GM11168 (cell line): ENCODE results near the gene PSENEN.
"Not testable (repeated sequence)": the region's sequence is repeated elsewhere in the genome, so short reads cannot be mapped to it uniquely, and the experiment has no call there.

Experiments
- in situ Hi-C: fragments of 300-500 bp; cut with MboI; formaldehyde crosslinking; loops from one replicate; pipeline ENCODE4 v1.12.0; 2022; ENCODE audit warnings: low sequenced_read_pairs; ENCODE audit not compliant: unreplicated experiment

PSENEN gene

DNA sequence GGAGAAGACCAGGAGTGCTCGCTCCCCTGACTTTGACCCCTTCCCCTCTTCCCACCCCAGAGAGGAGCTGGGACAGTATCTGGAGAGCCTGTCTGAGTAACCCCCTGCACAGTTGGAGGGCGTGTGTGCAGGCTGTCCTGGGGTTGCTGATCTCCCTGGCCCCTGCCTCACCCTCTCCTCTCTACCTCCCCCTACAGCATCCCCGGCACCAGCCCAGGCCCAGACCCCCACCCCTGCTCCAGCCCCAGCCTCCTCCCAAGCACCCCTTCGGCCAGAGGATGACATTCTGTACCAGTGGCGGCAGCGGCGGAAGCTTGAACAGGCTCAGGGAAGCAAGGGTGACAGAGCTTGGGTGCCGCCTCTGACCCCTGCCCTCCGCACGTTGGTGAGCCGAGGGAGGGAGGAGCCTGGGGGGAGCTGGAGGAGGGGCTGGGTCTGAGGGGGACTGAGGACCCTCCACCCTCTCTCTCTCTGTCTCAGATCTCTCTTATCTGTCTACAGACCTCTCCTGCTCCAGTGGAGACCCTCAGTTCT is 21.2 kb downstream of the PSENEN start:
- in situ Hi-C loops, result no loop called here

GRCh38 chr19:35767288-35768081 is 22.0 kb downstream of the PSENEN start:
- in situ Hi-C loops, result no loop called here

- in situ Hi-C loops, result no loop called here
These were observed 22.6 kb downstream of the PSENEN start for GRCh38 chr19:35768082-35768421.

DNA sequence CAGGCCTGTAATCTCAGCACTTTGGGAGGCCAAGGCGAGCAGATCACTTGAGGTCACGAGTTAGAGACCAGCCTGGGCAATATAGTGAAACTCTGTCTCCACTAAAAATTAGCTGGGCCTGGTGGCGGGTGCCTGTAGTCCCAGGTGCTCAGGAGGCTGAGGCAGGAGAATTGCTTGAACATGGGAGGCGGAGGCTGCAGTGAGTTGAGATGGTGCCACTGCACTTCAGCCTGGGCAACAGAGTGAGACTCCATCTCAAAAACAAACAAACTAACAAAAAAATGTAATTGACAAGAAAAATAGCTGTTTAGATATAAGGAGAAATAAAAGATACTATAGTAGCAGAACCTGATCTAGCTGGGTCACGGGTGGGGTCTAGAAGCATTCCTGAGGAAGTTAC is 26.9 kb downstream of the PSENEN start:
- in situ Hi-C loops, result not testable (repeated sequence)

DNA sequence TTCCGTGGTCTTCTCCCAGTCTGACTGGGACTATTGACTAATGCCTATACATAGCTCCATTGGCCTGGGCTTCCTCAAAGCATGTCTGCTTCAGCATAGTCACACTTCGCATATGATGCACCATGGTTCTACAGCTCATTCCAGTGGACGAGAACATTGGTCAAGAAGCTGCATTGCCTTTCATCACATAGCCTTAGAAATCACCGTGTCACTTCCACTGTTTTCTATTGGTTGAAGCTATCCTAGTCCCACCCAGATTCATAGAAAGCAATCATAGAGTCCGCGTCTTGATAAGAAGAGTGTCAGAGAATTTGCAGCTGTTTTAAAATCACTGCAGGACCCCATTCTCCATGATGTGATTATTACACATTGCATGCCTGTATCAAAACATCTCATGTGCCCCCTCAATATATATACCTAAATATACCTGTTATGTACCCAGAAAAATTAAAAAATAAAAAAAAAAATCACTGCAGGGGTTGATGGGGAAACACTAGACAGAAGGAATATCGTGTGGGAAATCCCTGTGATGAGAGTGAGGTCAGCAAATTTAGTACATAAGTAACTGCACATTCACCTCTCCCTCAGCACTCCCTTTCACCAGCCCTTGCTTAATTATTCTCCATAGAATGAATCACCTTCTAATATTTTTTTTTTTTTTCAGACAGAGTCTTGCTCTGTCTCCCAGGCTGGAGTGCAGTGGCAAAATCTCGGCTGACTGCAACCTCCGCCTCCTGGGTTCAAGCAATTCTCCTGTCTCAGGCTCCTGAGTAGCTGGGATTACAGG is 27.8 kb downstream of the PSENEN start:
- in situ Hi-C loops, result no loop called here

GRCh38 chr19:35774274-35775045 is 29.0 kb downstream of the PSENEN start:
- in situ Hi-C loops, result no loop called here

DNA sequence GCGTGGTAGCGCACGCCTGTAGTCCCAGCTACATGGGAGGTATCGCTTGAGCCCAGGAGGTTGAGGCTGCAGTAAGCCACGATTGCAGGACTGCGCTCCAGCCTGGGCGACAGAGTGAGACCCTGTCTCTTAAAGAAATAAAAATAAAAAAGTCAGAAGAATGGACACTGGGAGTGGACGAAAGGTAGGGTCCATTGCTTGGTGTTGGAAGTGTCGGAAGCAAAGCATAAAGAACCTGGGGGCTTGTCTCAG is 29.5 kb downstream of the PSENEN start:
- in situ Hi-C loops, result no loop called here

DNA sequence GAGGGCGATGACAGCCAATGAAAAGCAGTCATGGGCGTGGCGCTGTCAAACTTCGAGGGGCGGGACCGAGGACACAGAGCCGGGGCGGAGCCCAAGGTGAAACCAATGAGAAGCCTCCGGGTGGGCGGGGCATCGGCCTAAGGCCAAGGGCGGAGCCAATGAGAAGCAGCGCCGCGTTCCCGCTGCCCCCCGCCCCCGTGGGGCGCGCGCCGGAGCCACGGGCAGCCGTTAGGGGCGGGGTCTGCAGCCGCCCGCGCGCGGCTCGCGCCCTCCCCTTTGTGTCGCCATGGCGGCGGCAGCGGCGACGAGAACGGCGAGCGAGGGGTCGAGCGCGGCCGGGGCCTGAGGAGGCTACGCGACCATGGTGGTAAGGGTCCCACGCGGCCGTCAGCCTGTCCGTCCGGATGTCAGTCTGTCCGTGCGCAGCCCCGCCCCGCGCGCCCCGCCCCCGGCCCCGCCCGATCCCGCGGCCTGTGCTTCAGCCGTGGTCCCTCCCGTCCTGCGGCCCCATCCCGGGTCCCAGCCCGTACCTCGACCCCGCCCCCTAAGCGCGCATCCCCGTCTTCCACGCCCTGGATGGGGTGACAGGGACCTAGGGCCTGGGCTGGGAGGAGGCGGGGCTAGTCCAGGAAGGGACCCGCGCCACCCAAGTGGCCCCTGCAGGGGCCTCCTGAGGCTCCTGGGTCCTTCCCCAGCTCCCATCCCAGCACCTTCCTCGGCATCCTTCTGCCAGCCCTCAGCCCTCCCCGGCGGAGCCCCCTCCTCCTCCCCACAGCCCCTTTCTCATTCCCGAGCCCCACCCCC is 30.0 kb downstream of the PSENEN start, which contains the start of gene ARHGAP33:
ARHGAP33 (plus strand) TSS at position 267 of the 804 bp plus-strand sequence; CDS start at position 362, 95 bp downstream.
- in situ Hi-C loops, result no loop called here

- in situ Hi-C loops, result no loop called here
These were observed 30.8 kb downstream of the PSENEN start for GRCh38 chr19:35776102-35776788.

GRCh38 chr19:35777086-35777841 is 31.8 kb downstream of the PSENEN start:
- in situ Hi-C loops, result no loop called here

GRCh38 chr19:35777961-35778360 is 32.5 kb downstream of the PSENEN start:
- in situ Hi-C loops, result no loop called here

- in situ Hi-C loops, result no loop called here
These were observed 33.6 kb downstream of the PSENEN start for GRCh38 chr19:35779033-35779432.

GRCh38 chr19:35780058-35780457 is 34.6 kb downstream of the PSENEN start:
- in situ Hi-C loops, result no loop called here

DNA sequence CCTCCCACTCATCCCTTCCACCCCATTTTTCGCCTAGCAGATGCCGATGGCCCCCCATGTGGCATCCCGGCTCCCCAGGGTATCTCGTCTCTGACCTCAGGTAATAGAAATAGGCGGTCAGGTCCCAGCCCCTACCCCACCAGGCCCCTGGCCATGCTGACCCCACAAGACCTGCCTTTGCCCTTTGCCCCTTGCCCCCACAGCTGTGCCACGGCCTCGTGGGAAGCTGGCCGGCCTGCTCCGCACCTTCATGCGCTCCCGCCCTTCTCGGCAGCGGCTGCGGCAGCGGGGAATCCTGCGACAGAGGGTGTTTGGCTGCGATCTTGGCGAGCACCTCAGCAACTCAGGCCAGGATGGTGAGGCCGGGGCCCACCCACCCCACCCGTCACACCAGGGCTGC is 35.3 kb downstream of the PSENEN start:
- in situ Hi-C loops, result no loop called here

GRCh38 chr19:35781650-35782049 is 36.2 kb downstream of the PSENEN start:
- in situ Hi-C loops, result no loop called here

DNA sequence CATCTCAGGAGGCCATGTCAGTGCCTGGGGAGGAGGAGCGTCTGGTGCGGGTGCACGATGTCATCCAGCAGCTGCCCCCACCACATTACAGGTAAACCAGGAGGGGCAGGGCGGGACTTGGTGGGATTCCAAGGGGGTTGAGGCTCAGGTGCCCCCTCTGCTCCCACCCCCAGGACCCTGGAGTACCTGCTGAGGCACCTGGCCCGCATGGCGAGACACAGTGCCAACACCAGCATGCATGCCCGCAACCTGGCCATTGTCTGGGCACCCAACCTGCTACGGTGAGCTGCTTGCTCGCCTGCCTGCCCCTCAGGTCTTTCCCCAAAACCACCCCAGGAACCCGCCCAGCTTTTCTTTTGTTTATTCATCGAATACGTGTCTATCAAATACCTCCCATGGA is 37.1 kb downstream of the PSENEN start:
- in situ Hi-C loops, result no loop called here

DNA sequence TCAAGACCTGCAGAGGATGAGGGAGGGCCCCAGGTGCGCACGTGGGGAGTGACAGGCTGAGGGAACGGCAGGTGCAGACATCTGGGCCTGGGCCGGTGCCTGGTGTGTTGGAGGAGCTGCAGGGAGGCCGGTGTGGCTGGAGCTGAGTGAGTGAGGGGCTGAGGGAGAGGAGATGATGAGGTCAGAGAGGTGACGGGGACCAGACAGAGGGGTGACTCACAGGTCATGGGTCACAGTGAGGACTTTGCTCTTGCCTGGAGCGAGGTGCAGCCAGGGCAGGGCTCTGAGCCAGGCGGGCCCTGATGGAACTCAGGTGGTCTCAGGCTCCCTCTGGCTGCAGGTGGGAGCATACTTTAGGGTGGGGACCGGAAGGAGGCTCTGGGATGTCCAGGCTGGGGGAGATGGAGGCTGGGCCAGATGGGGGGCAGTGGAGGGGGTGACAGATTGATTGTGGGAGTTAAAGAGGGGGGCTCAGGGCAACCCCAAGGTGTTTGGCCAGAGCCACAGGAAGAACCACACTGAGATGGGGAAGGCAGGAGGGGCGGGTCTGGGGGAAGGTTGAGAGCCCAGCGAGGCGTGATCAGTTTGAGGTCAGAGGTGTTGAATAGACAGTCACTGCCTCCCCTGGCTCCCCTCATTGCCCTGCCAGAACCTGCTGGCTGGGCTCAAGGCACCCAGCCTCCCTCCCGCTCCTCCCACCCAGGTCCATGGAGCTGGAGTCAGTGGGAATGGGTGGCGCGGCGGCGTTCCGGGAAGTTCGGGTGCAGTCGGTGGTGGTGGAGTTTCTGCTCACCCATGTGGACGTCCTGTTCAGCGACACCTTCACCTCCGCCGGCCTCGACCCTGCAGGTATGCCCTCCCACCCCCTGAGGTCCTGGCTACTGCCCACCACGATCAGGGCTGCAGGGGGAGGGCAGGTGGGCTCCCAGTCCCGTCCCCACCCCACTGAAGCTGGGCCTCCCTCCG is 38.3 kb downstream of the PSENEN start:
- in situ Hi-C loops, result no loop called here
